Measurements from ENCODE around the gene C1QTNF2. TPM values are rescaled to one million over a fixed set of nuclear protein-coding genes. Genes with fewer than 3 reads are reported as not detected.

Gene C1QTNF2
- total and polyA plus RNA-seq, 10 of the 15 experiments (the other 5 are each of a cell fraction or from before 2014, with no cell fraction given) = not detected

DNA sequence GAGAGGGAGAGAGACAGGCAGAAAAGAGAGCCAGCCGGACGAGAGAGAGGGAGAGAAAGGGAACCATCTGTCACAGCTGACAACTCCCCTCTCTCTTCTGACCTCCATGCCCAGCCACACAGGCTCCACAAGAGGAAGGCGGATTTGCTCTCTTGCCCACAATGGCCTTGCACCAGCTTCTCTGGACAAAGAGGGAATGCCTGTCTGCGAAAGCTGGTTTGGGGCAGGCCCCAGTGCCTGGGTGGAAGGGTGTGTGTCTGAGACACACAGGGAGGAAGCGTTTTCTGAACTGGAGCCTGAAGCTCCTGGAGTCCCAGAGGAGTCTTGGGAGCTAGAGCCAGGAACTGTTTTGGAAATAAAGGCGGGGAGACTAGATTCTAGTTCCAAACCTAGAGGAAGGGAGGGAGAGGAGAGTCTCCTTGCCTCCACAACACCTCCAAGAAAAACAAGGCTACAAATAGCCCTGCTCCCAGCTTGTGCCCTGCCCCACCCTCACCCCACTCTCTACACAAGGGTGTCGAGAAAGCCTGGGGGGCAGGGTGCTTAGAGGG is 12.5 kb downstream of the C1QTNF2 start:
- no peak overlapping the region for H3K9ac ChIP-seq (ENCODE audit: control insufficient read depth, insufficient read depth, low read length)
- no peaks in the 10 kb centered on the region for H3K9me3 ChIP-seq (replicated peaks; ENCODE audit: control insufficient read depth, insufficient read depth, low read length)
- H2AFZ ChIP-seq (ENCODE audit: control insufficient read depth, low read depth, low read length) = no peak overlapping the region
- no peak overlapping the region for H3K4me2 ChIP-seq (ENCODE audit: control insufficient read depth, insufficient read depth)
- intact Hi-C loops (cut with micrococcal nuclease; ENCODE audit: unreplicated experiment) = no loop called here
- no peaks in the 10 kb centered on the region for H3K4me1 ChIP-seq (ENCODE audit: control insufficient read depth, insufficient read depth, low read length)
- ChIA-PET POLR2A (no interaction called here), RAD21 (ENCODE audit: unreplicated experiment) (interaction anchor here (1.8 kb wide), 1 partner anchor 277 kb away, joined by 3 read pairs; no protein-coding TSS in a partner anchor), CTCF (interaction anchor here (1.2 kb wide), 2 partner anchors 10 to 13 kb away, joined by 3 to 5 read pairs; no protein-coding TSS in a partner anchor), SMC1A (ENCODE audit: uncharacterized antibody, unreplicated experiment) (no interaction called here)
- H3K36me3 ChIP-seq (ENCODE audit: control insufficient read depth in 2 of 2, insufficient read depth in 2 of 2, low read length in 1 of 2) = no peaks in the 10 kb centered on the region
- no peak overlapping the region for H3K27ac ChIP-seq (ENCODE audit: control insufficient read depth, insufficient read depth)
- DNase-seq (ENCODE audit: low read depth, low spot score) = no peak
- TF ChIP-seq SPI1 (IDR thresholded peaks at IDR 0.05; ENCODE audit: borderline replicate concordance, insufficient read depth, low read depth, low read length) (no peak), BCL11A (IDR thresholded peaks at IDR 0.05; ENCODE audit: low read depth, low read length) (no peak), KDM1A (IDR thresholded peaks at IDR 0.05; ENCODE audit: borderline replicate concordance) (no peak), IKZF2 (IDR thresholded peaks at IDR 0.05) (no peak), IRF4 (IDR thresholded peaks at IDR 0.05; ENCODE audit: low read depth, low read length) (no peak)
- TF ChIP-seq, protein P1, sequence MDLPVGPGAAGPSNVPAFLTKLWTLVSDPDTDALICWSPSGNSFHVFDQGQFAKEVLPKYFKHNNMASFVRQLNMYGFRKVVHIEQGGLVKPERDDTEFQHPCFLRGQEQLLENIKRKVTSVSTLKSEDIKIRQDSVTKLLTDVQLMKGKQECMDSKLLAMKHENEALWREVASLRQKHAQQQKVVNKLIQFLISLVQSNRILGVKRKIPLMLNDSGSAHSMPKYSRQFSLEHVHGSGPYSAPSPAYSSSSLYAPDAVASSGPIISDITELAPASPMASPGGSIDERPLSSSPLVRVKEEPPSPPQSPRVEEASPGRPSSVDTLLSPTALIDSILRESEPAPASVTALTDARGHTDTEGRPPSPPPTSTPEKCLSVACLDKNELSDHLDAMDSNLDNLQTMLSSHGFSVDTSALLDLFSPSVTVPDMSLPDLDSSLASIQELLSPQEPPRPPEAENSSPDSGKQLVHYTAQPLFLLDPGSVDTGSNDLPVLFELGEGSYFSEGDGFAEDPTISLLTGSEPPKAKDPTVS (IDR thresholded peaks at IDR 0.05; ENCODE audit: low read depth, low read length) = no peak
- TF ChIP-seq, protein P2, sequence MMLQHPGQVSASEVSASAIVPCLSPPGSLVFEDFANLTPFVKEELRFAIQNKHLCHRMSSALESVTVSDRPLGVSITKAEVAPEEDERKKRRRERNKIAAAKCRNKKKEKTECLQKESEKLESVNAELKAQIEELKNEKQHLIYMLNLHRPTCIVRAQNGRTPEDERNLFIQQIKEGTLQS (IDR thresholded peaks at IDR 0.05; ENCODE audit: borderline replicate concordance, extremely low read depth, low read depth, low read length) = no peak
- no peak overlapping the region for H3K4me3 ChIP-seq
- in situ Hi-C loops (cut with MboI) = no loop called here
- ATAC-seq = no peak
- no peaks in the 10 kb centered on the region for H3K79me2 ChIP-seq (ENCODE audit: control insufficient read depth, insufficient read depth, low read length)
- no peak for FAIRE-seq
- no TSS peak for BruUV-seq (replicated peaks)
- no peaks in the 10 kb centered on the region; a peak in 1 of 4 replicates for H3K27me3 ChIP-seq (replicated peaks in 1 of 2; ENCODE audit: control insufficient read depth in 2 of 2, insufficient read depth in 2 of 2, low read length in 1 of 2)
- no peaks in the 10 kb centered on the region for H4K20me1 ChIP-seq (ENCODE audit: control insufficient read depth, insufficient read depth)
- 10% methylated on average over 6 of the region's 7 CpGs for WGBS (ENCODE audit: insufficient coverage, insufficient replicate concordance, low lambda C conversion rate, missing lambda C conversion rate)

Data from GM12878 (cell line).